GM18526 (cell line): ENCODE measurements around the gene TMIGD2.
A peak's percentile ranks its signal among the peaks of the same experiment; 100 is the strongest.

Experiments
- POLR2A ChIP-seq: IDR thresholded peaks from 3 replicates; pipeline ENCODE4 v1.6.1; 2011; ENCODE audit not compliant: insufficient read length; ENCODE audit errors: extremely low read depth

Gene TMIGD2

DNA sequence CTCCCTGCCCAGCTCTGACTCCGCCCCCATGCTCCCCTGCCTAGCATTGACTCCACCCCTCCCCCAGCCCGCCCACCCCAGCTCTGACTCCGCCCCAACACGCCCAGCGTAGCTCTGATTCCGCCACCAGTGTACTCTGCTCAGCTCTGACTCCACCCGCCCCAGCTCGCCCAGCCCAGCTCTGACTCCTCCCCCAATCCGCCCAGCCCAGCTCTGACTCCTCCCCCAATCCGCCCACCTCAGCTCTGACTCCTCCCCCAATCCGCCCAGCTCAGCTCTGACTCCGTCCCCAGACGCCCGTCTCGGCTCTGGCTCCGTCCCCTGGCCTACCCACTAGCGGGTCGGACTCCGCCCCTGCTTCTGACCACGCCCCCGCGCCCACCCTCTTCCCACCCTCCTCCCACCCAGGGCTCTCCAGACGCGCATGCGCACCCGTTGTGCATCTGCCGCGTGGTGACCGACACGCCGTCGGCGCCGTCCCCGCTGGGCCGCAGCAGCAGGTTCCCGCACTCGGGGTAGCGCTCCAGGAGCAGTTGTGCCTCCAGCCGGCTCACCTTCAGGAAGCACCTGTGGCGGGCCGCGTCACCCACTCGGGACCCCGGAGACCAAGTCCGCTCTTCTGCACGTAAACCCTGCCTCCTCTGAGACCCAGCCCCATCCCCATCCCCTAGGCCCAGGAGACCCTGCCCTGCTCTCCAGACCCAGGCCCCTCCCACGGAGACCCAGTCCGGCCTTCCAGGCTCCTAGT, 26.2 kb upstream of the TMIGD2 start:
- peak; percentile 82 for TF ChIP-seq POLR2A

DNA sequence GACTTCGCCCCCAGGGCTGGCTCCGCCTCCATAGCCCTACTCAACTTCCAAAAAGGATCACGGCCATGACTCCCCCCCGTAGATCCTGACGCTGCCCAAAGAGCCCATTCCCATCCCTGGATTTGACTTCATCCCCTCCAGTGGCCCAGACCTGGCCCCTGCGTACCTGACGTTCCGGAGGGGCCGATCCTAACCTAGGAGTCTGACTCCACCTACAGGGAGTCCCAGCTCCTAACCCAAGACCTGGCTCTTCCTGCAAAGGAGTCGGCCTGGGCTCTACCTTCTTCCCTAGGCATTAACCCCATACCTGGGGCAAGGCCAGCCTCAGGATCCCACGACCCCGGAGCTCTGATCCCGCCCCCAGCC, 25.7 kb upstream of the TMIGD2 start:
- no peak for TF ChIP-seq POLR2A

DNA sequence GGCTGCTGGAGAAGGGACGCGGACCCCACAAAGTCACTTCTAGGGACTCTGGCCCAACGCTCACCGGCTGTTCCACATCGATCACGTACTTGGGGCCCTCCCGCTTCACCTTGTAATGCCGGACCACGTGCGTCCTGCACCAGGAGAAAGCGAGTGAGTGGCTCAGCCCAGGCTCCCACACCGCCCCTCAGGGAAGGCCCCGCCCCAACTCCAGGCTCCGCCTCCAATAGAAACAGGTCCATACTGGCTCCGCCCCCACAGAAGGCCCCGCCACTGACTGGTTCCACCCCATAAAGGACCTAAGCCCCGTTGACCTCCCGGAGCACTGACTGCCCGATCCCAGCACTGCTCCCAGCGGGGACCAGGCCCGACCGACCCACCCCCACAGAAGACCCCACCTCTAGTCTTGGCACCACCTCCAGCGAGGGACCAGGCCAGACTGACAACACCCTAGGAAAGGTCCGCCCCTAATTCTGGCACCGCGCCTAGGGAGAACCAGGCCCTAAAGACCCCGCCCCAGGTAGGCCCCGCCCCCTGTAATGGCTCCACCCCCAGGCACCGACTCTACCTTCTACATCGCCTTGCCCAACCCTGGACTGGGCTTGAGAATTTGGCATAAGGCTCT, 25.2 kb upstream of the TMIGD2 start:
- TF ChIP-seq POLR2A, result no peak

DNA sequence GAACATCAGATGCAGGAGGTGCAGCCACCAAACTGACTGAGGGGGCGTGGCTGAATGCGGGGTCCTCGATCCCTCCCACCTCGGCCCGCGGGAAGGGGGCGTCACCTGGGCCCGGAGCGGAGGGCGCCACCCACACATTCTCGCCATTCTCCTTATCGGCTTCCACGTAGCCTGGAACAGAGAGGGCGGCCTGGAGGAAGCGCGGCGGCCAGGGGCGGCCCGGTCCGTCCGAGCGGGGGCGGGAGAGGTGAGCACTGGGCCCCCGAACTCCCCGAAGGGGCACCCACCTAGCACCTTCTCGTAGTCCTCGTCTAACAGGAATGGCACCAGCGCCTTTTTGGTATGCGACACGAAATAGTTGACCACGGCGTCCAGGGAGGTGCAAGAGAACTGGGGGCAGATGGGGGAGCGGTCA, 24.7 kb upstream of the TMIGD2 start:
- no peak for TF ChIP-seq POLR2A

DNA sequence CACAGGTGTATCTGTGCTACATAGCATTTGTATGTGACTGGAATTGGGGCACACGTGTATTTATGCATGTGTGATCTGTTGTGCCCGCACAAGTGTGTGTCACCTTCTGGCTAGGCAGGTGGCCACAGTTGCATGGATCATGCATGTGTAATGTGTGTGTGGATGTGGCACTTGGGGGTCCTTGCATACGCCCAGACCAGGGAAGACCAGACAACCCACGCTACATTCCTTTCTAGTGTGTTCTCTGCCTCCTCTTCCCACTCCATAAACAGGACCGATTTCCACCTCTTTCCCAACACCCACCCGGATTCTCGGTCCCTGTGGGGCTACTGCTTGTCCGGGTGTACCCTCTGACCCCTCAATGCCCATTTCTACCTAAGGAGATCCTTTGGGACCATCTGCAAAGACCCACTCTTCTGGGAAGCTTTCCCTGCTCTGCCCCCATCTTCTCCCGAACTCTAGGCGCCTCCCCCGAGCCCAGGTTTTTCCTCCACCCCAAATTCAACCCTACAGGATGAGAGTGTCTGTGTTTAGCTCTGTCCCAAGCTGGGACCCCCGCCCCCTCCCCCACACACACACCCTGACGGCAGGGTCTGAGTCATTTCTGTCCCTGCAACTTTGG, 24.1 kb upstream of the TMIGD2 start:
- TF ChIP-seq POLR2A, result no peak

DNA sequence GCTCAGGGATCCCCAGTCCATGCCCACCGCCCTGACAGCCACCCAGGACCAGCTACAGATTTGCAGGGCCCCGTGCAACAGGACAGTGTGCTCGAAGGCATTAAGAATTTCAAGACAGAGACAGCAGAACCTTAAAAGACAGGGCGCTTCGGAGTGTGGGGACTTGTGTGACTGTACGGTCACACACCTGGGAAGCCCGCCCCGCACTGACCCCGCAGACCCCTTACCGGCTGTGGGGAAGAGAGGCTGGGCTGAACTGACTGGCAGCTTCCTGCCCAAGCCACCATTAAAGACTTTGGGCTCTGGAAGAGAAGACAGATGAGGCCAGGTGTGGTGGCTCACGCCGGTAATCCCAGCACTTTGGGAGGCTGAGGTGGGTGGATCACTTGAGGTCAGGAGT, 22.0 kb upstream of the TMIGD2 start:
- no peak for TF ChIP-seq POLR2A

DNA sequence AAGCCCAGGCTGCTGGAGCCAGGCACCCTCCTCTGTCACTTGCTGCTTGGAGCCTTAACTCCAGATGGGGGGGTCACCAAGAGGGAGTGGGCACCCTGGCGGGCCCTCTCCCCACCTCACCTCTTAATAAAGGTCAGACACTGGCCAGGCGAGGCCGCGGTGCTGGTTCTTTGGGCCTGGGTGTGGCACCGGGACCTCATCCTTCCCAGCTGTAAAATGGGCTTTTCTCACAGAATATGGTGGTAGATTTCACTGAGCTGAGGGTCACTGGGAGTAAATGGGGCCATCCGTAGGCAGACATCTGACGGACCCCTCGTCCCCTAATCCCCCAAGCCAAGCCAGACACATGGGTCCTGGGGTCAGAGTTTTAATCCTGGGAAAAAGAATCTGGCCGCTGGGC, 21.5 kb upstream of the TMIGD2 start:
- TF ChIP-seq POLR2A, result no peak

DNA sequence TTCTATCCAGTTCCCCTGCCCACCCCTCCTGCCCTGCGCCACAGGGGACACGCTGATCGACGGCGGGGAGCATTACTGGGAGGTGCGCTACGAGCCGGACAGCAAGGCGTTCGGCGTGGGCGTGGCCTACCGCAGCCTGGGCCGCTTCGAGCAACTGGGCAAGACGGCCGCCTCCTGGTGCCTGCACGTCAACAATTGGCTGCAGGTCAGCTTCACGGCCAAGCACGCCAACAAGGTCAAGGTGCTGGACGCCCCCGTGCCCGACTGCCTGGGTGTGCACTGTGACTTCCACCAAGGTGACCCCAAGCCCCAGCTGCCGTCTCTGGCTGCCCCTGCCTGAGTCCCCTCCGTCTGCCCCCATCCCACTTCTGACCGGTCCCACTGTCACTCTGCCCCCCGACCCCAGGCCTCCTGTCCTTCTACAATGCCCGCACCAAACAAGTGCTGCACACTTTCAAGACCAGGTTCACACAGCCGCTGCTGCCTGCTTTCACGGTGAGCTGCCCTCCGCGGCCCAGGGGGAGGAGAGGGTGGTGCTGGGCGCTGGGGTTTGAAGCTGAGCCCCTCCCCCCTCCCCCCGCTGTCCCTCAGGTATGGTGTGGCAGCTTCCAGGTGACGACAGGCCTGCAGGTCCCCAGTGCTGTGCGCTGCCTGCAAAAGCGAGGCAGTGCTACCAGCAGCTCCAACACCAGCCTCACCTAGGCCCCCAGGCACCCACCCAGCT, 20.9 kb upstream of the TMIGD2 start:
- TF ChIP-seq POLR2A, result no peak

DNA sequence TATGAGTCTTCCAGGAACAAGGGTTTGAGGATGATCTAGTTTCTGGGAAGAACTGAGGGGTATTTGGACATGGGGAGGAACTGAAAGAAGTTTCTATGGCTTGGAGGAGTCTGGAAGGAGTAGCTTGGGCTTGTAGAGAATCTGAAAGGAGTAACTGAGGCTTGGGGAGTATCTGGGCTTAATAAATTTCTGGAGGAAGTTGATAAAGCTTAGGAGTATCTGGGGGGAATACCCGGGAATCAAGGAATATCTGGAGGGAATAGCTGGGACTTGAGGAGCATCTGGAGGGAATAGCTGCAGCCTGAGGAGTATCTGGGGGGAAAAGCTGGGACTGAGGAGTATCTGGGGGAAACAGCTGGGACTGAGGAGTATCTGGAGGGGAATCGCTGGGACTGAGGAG, 18.2 kb upstream of the TMIGD2 start:
- no peak for TF ChIP-seq POLR2A

DNA sequence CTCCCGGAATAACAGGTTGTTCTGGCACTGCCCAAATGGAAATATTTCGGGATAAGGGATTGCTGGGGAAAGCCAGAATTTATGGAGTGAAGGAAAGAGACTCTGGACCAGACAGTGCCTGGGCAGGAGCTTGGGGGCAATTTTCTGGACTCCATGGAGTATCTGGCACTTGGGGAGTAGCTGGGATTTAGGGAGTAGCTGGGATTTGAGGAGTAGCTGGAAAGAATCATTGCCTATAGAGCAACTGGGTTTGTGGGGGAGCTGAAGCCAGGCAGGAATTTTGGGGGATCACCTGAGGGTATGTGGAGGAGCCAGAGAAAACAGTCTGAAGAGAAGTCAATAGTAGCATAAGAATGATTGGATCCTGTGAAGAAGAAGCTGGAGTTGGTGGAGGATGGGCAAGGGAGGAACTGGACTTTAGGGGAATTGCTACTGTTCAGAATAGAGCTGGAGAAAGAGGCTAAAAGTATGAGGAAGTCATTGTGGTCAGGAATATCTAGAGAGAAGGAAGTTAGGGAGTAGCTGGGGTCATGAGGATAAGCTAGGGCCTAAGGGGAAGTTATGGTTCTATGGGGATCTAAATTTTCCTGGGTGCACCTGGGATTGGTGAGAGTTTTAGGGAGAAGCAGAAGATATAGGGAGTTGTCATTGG, 17.0 kb upstream of the TMIGD2 start:
- TF ChIP-seq POLR2A, result no peak

DNA sequence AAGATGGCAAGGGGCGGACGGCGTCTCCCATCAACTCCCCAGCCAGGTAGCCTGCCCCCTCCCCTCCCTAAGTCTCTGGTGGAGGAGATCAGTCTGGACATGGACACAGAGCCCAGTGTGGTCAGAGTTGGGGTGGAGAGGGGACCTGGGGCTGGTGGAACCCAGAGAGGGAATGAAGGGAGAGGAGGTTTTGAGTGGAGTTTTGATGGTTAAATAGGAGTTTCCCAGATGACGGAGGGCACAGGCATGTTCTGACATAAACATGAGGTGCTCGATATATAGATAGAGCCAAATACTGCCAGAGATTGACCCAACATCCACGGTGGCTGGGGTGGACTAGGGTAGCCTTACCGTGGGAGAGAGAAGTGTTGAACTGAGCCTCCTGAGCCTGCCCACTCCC, 16.3 kb upstream of the TMIGD2 start:
- TF ChIP-seq POLR2A, result no peak

DNA sequence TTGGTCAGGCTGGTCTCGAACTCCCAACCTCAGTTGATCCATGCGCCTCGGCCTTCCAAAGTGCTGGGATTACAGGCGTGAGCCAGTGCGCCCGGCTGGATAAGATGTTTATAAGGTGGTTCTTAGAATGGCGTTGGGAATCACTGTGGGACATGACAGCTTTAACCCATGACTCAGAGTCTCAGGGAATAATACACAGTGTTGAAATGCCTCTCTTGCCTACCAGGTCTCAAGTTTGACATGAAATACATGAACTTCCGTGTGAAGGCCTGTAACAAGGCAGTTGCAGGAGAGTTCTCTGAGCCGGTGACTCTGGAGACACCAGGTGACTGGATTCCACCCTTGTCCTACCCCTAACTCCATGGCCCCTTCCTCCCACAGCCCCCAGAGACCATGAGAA, 14.8 kb upstream of the TMIGD2 start:
- TF ChIP-seq POLR2A, result no peak

DNA sequence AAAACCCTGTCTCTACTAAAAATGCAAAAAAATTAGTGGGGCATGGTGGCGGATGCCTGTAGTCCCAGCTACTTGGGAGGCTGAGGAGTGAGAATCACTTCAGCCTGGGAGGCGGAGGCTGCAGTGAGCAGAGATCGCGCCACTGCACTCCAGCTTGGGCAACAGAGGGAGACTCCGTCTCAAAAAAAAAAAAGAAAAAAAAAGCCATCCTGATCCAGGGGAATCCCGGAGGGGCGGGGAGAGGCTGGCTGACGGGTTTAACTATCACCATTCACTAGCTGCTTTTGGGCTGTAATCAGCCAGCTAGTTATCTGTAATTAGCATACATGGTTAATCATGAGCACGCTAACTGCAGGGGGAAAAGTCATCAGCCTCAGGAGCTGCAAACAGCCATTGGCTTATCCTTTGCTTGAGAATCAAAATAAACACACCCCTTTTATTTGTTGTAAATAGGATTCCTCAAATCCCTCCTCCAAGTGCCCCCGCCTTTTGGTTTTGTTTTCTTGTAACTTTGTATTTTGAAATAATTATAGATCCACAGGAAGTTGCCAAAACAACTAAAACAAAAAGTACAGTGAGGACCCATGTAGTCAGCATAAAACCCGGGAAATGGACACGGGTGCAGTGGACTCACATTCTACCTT, 11.8 kb upstream of the TMIGD2 start:
- TF ChIP-seq POLR2A, result no peak

DNA sequence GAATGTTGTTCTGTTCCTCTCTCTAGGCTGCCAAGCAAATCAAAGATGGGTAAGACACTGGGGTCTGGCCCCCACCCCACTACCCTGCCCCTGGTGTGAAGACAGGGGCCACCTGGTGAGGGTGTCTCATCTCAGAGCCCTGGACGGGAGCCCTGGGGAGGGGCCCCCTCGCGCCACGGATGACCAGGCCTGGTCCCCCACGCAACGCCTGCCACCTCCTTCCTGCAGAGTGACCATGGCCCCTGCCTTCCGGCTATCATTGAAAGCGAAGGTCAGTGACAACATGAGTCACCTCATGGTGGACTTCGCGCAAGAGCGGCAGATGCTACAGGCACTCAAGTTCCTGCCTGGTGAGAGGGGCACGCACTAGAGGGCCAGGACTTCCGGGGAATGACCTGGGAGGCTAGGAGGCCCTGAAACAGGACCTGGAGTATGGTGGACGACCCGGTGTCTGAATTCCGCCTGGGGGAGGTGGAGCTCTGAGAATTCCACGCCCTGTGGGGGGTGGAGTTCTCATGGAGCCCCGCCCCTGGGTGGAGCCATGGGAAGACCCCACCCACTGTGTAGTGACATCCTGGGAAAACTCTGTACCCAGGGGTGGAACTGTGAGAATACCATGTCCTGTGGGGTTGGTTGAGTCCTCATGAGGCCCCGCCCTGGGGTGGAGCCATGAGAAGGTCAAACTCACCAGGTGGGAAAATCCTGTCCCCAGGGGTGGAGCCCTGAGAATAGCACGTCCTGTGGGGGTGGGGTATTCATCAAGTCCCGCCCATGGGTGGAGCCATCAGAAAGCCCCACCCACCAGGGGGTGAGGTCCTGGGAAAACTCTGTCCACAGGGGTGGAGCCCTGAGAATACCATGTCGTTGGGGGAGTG, 8.3 kb upstream of the TMIGD2 start:
- no peak for TF ChIP-seq POLR2A
